ENCODE measurements around the gene CLEC12A.
"Not testable (repeated sequence)": the region's sequence is repeated elsewhere in the genome, so short reads cannot be mapped to it uniquely, and the experiment has no call there.

GRCh38 chr12:9974731-9975130 is 3.5 kb downstream of the CLEC12A start:
- not testable (repeated sequence) for TF ChIP-seq ARNT, SP1, SUZ12, TARDBP (IDR thresholded peaks at IDR 0.05)

Measured in HEK293T (cell line).